ENCODE data around the gene ARL15. TPM values are rescaled to one million over a fixed set of nuclear protein-coding genes. Genes with fewer than 3 reads are reported as not detected.

ARL15 gene
- total and polyA plus RNA-seq, 2 donors (not counting 1 experiment from before 2014, with no cell fraction given): 5.8 to 20.5 TPM

- no peaks in the 10 kb centered on the region for H3K9me3 Mint-ChIP-seq (ENCODE audit: insufficient read depth)
- no peaks in the 10 kb centered on the region for H3K27me3 Mint-ChIP-seq
- peaks cover 12% of the 10 kb centered on the region for H4K20me1 ChIP-seq (ENCODE audit: control insufficient read depth, insufficient read depth, low read length, poor library complexity, severe bottlenecking)
- CTCF ChIA-PET: no interaction called here
- peaks cover 8 to 20% of the 10 kb centered on the region in 2 donors for H3K4me1 ChIP-seq (ENCODE audit: control insufficient read depth in 2 of 2, insufficient read depth in 2 of 2, low read length in 2 of 2)
- peaks cover 82% of the 10 kb centered on the region for H3K79me2 ChIP-seq (ENCODE audit: control insufficient read depth, insufficient read depth, low read length)
- H3K27ac Mint-ChIP-seq: no peak overlapping the region
- 100% methylated on average over 3 of the region's 3 CpGs for WGBS (ENCODE audit: insufficient coverage)
- no peaks in the 10 kb centered on the region for H3K36me3 ChIP-seq (replicated peaks in 1 of 2; ENCODE audit: control extremely low read depth in 1 of 2, control insufficient read depth in 1 of 2, extremely low read depth in 1 of 2, insufficient read depth in 2 of 2, low read length in 1 of 2)
- no peak overlapping the region for H3K9ac ChIP-seq (ENCODE audit: low read length)
- H3K9me3 ChIP-seq (ENCODE audit: control extremely low read depth in 1 of 3, control insufficient read depth in 2 of 3, insufficient read depth in 1 of 3, low read length in 2 of 3): no peaks in the 10 kb centered on the region
- POLR2A ChIA-PET: no interaction called here
- no peak for DNase-seq
- no peak for TF ChIP-seq EZH2 (IDR thresholded peaks at IDR 0.05; ENCODE audit: borderline replicate concordance, insufficient read depth, low read depth, low read length, poor library complexity, severe bottlenecking)
- TF ChIP-seq, protein P1, sequence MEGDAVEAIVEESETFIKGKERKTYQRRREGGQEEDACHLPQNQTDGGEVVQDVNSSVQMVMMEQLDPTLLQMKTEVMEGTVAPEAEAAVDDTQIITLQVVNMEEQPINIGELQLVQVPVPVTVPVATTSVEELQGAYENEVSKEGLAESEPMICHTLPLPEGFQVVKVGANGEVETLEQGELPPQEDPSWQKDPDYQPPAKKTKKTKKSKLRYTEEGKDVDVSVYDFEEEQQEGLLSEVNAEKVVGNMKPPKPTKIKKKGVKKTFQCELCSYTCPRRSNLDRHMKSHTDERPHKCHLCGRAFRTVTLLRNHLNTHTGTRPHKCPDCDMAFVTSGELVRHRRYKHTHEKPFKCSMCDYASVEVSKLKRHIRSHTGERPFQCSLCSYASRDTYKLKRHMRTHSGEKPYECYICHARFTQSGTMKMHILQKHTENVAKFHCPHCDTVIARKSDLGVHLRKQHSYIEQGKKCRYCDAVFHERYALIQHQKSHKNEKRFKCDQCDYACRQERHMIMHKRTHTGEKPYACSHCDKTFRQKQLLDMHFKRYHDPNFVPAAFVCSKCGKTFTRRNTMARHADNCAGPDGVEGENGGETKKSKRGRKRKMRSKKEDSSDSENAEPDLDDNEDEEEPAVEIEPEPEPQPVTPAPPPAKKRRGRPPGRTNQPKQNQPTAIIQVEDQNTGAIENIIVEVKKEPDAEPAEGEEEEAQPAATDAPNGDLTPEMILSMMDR (IDR thresholded peaks at IDR 0.05): no peak
- ATAC-seq (ENCODE audit: low read depth): no peak
- no peak overlapping the region for H2AFZ ChIP-seq (ENCODE audit: insufficient read depth, low read depth, low read length, poor library complexity, severe bottlenecking)
- H3K4me3 Mint-ChIP-seq: no peak overlapping the region
- no peak overlapping the region for H3K4me2 ChIP-seq (replicated peaks; ENCODE audit: low read depth, low read length, poor library complexity, severe bottlenecking)
- no peak overlapping the region for H3K27ac ChIP-seq (ENCODE audit: low read length in 2 of 2)
- no peaks in the 10 kb centered on the region for H3K27me3 ChIP-seq (replicated peaks in 1 of 4; ENCODE audit: control extremely low read depth in 1 of 4, control insufficient read depth in 3 of 4, insufficient read depth in 4 of 4, low read length in 3 of 4)
- intact Hi-C loops (cut with micrococcal nuclease): no loop called here
- no peak overlapping the region for H3K4me3 ChIP-seq (ENCODE audit: control extremely low read depth in 1 of 5, extremely low read depth in 1 of 5, insufficient read depth in 1 of 5, low read depth in 2 of 5, low read length in 4 of 5)
- peaks cover 28% of the 10 kb centered on the region for H3K4me1 Mint-ChIP-seq
These were observed 2.8 kb downstream of the ARL15 start for GRCh38 chr5:54307583-54307982.

DNA sequence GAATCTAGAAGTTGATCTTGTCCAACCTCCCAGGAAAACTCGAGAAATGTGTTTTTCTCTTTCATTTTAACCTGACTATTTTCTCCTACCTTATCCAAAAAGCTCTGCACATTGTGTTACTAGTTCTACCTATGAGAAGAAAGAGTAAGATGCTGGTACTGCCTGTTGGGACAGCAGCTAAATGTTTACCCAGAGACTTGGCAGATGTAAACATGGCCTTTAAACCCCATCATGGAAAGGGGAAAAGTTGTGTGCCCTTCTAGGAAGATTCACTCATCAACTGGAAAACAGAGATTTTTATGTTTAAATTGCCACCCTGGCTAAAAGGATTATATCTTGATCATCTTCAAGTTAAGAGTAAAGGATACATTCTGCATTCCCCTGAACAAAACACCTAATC lies 3.5 kb downstream of the ARL15 start:
- WGBS (ENCODE audit: insufficient coverage): no CpG with 5 or more reads among the region's 1 CpG

More for the DNA sequence above, 3.5 kb downstream of the ARL15 start:
- no peaks in the 10 kb centered on the region for H3K27me3 Mint-ChIP-seq
- Histone ChIP-seq H3K4me2 (replicated peaks; ENCODE audit: low read depth, low read length, poor library complexity, severe bottlenecking) (no peak overlapping the region), H2AFZ (ENCODE audit: insufficient read depth, low read depth, low read length, poor library complexity, severe bottlenecking) (no peak overlapping the region), H3K9ac (ENCODE audit: low read length) (no peak overlapping the region), H3K79me2 (ENCODE audit: control insufficient read depth, insufficient read depth, low read length) (peaks cover 89% of the 10 kb centered on the region), H4K20me1 (ENCODE audit: control insufficient read depth, insufficient read depth, low read length, poor library complexity, severe bottlenecking) (peaks cover 18% of the 10 kb centered on the region), H3K4me1 (ENCODE audit: control insufficient read depth in 2 of 2, insufficient read depth in 2 of 2, low read length in 2 of 2) (peaks cover 8 to 17% of the 10 kb centered on the region in 2 donors), H3K36me3 (replicated peaks in 1 of 2; ENCODE audit: control extremely low read depth in 1 of 2, control insufficient read depth in 1 of 2, extremely low read depth in 1 of 2, insufficient read depth in 2 of 2, low read length in 1 of 2) (no peaks in the 10 kb centered on the region), H3K27me3 (replicated peaks in 1 of 4; ENCODE audit: control extremely low read depth in 1 of 4, control insufficient read depth in 3 of 4, insufficient read depth in 4 of 4, low read length in 3 of 4) (no peaks in the 10 kb centered on the region), H3K27ac (ENCODE audit: low read length in 2 of 2) (no peak overlapping the region), H3K9me3 (ENCODE audit: control extremely low read depth in 1 of 3, control insufficient read depth in 2 of 3, insufficient read depth in 1 of 3, low read length in 2 of 3) (no peaks in the 10 kb centered on the region), H3K4me3 (ENCODE audit: control extremely low read depth in 1 of 5, extremely low read depth in 1 of 5, insufficient read depth in 1 of 5, low read depth in 2 of 5, low read length in 4 of 5) (no peak overlapping the region)
- H3K4me1 Mint-ChIP-seq: peaks cover 27% of the 10 kb centered on the region
- POLR2A ChIA-PET: no interaction called here
- intact Hi-C loops (cut with micrococcal nuclease): no loop called here
- no peak for ATAC-seq (ENCODE audit: low read depth)
- H3K9me3 Mint-ChIP-seq (ENCODE audit: insufficient read depth): no peaks in the 10 kb centered on the region
- CTCF ChIA-PET: interaction anchor here (1.3 kb wide), 1 partner anchor 113 kb away, joined by 5 read pairs; no protein-coding TSS in a partner anchor
- no peak overlapping the region for H3K4me3 Mint-ChIP-seq
- no peak for TF ChIP-seq EZH2 (IDR thresholded peaks at IDR 0.05; ENCODE audit: borderline replicate concordance, insufficient read depth, low read depth, low read length, poor library complexity, severe bottlenecking)
- TF ChIP-seq, protein P1 (IDR thresholded peaks at IDR 0.05): no peak
- DNase-seq: no peak
- no peak overlapping the region for H3K27ac Mint-ChIP-seq

Data from B cell (primary cell).